ENCODE measurements around the gene DISC1. TPM values are rescaled to one million over a fixed set of nuclear protein-coding genes. Genes with fewer than 3 reads are reported as not detected.

Gene DISC1
- total RNA-seq, 1 experiment from 2014 or later, result 1.8 TPM

DNA sequence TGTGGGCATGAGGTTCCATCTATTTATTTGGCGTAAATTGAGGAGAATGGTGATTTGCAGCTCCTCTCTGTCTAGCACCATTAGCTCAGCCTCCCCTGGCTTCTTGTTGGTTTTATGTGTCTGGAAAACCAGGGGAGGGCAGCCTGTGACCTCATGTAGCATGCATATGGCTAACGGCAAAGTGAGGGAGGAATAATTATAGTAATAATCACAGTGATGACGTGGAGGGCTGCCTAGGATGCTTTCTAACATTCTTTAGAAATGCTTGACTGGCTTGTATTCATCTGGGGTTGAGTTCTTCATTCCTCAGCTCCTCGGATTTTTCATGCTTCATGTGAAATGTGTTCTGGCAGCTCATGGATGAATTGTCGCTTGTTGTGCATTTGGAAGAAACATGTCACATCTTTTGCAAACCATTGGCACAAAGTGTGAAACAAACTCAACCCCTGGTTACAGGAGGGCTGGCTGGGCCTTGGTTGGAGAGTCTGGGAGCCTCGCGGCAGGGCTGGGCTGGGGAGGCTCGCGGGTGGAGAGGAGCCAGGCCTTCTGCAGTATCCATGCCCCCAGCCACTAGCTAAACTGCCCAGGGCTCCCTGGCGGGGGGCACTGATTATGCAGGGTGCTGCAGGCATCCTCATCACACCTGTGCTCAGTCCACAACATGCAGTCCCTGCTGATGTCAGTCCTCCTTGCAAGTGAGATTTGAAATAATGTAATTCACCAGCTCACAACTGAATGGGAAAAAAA, 149.6 kb downstream of the DISC1 start (continued):
- TF ChIP-seq, protein P1, sequence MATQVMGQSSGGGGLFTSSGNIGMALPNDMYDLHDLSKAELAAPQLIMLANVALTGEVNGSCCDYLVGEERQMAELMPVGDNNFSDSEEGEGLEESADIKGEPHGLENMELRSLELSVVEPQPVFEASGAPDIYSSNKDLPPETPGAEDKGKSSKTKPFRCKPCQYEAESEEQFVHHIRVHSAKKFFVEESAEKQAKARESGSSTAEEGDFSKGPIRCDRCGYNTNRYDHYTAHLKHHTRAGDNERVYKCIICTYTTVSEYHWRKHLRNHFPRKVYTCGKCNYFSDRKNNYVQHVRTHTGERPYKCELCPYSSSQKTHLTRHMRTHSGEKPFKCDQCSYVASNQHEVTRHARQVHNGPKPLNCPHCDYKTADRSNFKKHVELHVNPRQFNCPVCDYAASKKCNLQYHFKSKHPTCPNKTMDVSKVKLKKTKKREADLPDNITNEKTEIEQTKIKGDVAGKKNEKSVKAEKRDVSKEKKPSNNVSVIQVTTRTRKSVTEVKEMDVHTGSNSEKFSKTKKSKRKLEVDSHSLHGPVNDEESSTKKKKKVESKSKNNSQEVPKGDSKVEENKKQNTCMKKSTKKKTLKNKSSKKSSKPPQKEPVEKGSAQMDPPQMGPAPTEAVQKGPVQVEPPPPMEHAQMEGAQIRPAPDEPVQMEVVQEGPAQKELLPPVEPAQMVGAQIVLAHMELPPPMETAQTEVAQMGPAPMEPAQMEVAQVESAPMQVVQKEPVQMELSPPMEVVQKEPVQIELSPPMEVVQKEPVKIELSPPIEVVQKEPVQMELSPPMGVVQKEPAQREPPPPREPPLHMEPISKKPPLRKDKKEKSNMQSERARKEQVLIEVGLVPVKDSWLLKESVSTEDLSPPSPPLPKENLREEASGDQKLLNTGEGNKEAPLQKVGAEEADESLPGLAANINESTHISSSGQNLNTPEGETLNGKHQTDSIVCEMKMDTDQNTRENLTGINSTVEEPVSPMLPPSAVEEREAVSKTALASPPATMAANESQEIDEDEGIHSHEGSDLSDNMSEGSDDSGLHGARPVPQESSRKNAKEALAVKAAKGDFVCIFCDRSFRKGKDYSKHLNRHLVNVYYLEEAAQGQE (IDR thresholded peaks at IDR 0.05; ENCODE audit: low read depth), result no peak
- no peak for TF ChIP-seq ZNF274 (IDR thresholded peaks at IDR 0.05; ENCODE audit: low read depth, low read length)

DNA sequence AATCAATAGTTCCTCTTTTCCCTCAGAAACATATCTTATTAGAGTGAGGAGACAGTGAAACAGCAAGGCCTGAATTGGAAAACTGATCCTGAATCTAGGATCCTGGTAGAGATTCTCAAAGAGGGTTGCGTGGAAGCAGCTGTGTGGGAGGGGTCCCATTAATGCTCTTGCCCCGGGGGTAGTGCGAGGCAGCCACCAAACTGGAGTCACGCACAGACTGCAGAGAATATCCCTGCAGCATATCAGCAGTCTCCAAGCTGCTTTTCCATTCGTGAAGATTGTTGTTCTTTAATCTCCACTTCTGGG, 150.1 kb downstream of the DISC1 start:
- Histone ChIP-seq H4K20me1 (ENCODE audit: insufficient read depth) (no peaks in the 10 kb centered on the region), H3K9ac (ENCODE audit: low read length) (no peak overlapping the region), H3K79me2 (ENCODE audit: insufficient read depth, low read length) (no peaks in the 10 kb centered on the region), H3K27me3 (ENCODE audit: insufficient read depth, low read length) (no peaks in the 10 kb centered on the region), H3K9me3 (ENCODE audit: control insufficient read depth in 1 of 2, insufficient read depth in 1 of 2, low read depth in 1 of 2, low read length in 2 of 2) (no peaks in the 10 kb centered on the region), H3K36me3 (ENCODE audit: control insufficient read depth in 1 of 2, insufficient read depth in 2 of 2, low read length in 2 of 2) (no peaks in the 10 kb centered on the region), H3K9me2 (ENCODE audit: insufficient read depth) (no peaks in the 10 kb centered on the region), H3K4me2 (ENCODE audit: low read length) (no peak overlapping the region), H3K4me1 (ENCODE audit: control insufficient read depth in 1 of 2, insufficient read depth in 2 of 2, low read length in 2 of 2) (peaks cover 16 to 26% of the 10 kb centered on the region in 2 experiments), H3K4me3 (replicated peaks in 1 of 2; ENCODE audit: low read depth in 1 of 2, low read length in 2 of 2) (no peak overlapping the region), H3K27ac (ENCODE audit: low read depth, low read length) (no peak overlapping the region), H2AFZ (ENCODE audit: low read depth, low read length, poor library complexity, severe bottlenecking) (no peak overlapping the region)
- no peak for ATAC-seq
- intact Hi-C loops (cut with micrococcal nuclease), result no loop called here
- no TSS peak for BruUV-seq (replicated peaks)
- ChIA-PET CTCF (no interaction called here), POLR2A (no interaction called here), RAD21 (ENCODE audit: low non-redundant PET in 1 of 2, low total read pairs in 2 of 2, uncharacterized antibody in 2 of 2, unreplicated experiment in 2 of 2) (no interaction called here)
- no peak for DNase-seq (ENCODE audit: low read depth, low spot score)
- no peak for TF ChIP-seq SP1 (IDR thresholded peaks at IDR 0.05; ENCODE audit: low read depth)
